Endodermal cell (in vitro differentiated cells): Measurements from ENCODE around the gene GTF2IRD1. TPM values are rescaled to one million over a fixed set of nuclear protein-coding genes. Genes with fewer than 3 reads are reported as not detected.

ENCODE experiments used
- DNase-seq: peaks from one replicate; pipeline ENCODE4 v3.0.0-alpha.2; 2017
- H3K27ac ChIP-seq: 2 replicates; pipeline ENCODE4 v1.5.1; 2013; ENCODE audit warnings: mild to moderate bottlenecking, low read depth, low read length, moderate library complexity
- H3K27me3 ChIP-seq: 2 replicates; pipeline ENCODE4 v1.6.1; 2013; ENCODE audit warnings: mild to moderate bottlenecking, low read length, moderate library complexity; ENCODE audit not compliant: insufficient read depth, control insufficient read depth, poor library complexity, severe bottlenecking
- H3K36me3 ChIP-seq: 2 replicates; pipeline ENCODE4 v1.7.0; 2013; ENCODE audit warnings: mild to moderate bottlenecking, low read length, moderate library complexity; ENCODE audit not compliant: control insufficient read depth, insufficient read depth
- H3K4me1 ChIP-seq: one replicate; pipeline ENCODE4 v1.7.0; 2013; ENCODE audit warnings: low read length; ENCODE audit not compliant: control insufficient read depth, insufficient read depth
- H3K4me3 ChIP-seq: 2 replicates; pipeline ENCODE4 v1.5.1; 2013; ENCODE audit warnings: mild to moderate bottlenecking, low read length, moderate library complexity
- H3K9ac ChIP-seq: 2 replicates; pipeline ENCODE4 v1.6.1; 2013; ENCODE audit warnings: mild to moderate bottlenecking, low read length, moderate library complexity; ENCODE audit not compliant: poor library complexity, severe bottlenecking; ENCODE audit errors: extremely low read depth
- H3K9me3 ChIP-seq: 2 replicates; pipeline ENCODE4 v1.6.1; 2013; ENCODE audit warnings: mild to moderate bottlenecking, low read length, moderate library complexity; ENCODE audit not compliant: control insufficient read depth
- H3K27ac Mint-ChIP-seq: 2 replicates; pipeline ENCODE4 v1.8.0; 2020; ENCODE audit warnings: mixed read lengths
- H3K27me3 Mint-ChIP-seq: 2 replicates; pipeline ENCODE4 v1.8.0; 2021; ENCODE audit warnings: mild to moderate bottlenecking, mixed read lengths; ENCODE audit not compliant: insufficient read depth
- H3K36me3 Mint-ChIP-seq: 2 replicates; pipeline ENCODE4 v1.8.0; 2020; ENCODE audit warnings: low read depth, mixed read lengths
- H3K4me1 Mint-ChIP-seq: 2 replicates; pipeline ENCODE4 v1.8.0; 2020; ENCODE audit warnings: mixed read lengths
- H3K4me3 Mint-ChIP-seq: 2 replicates; pipeline ENCODE4 v1.8.0; 2020; ENCODE audit warnings: mild to moderate bottlenecking, moderate library complexity, mixed read lengths
- H3K9me3 Mint-ChIP-seq: 2 replicates; pipeline ENCODE4 v1.8.0; 2020; ENCODE audit warnings: mild to moderate bottlenecking, mixed read lengths
- WGBS, 2 experiments: methylation state at CpG; one replicate each; pipeline versions ENCODE4 v1.1.5 to v1.1.7; 2013; ENCODE audit warnings: missing lambda C conversion rate in 2 of 2, mixed read lengths in 1 of 2; ENCODE audit not compliant: insufficient coverage in 1 of 2, insufficient read length in 1 of 2; 5-methylcytosine and 5-hydroxymethylcytosine counted together
- total RNA-seq, 2 donors: library from RNA; stranded (reverse); fragmentation: NEBNext Ultra II Directional in 1 of 2; extraction: Animal tissue kit (Norgen Biotek cat#: 25700) in 1 of 2; gene quantifications; 2 replicates in 1 of 2; 3 replicates in 1 of 2; pipeline ENCODE4 v1.2.1, GENCODE V29; 2021
- TF ChIP-seq, protein P1 (sequence below): fragments of 200-600 bp; sonication (generic); conservative IDR thresholded peaks from 2 replicates; pipeline ENCODE4 v1.5.0; 2021; ENCODE audit warnings: antibody characterized with exemption, mild to moderate bottlenecking

GTF2IRD1 gene
- total RNA-seq, 2 donors from 2014 or later, result 54.8 to 84.4 TPM

DNA sequence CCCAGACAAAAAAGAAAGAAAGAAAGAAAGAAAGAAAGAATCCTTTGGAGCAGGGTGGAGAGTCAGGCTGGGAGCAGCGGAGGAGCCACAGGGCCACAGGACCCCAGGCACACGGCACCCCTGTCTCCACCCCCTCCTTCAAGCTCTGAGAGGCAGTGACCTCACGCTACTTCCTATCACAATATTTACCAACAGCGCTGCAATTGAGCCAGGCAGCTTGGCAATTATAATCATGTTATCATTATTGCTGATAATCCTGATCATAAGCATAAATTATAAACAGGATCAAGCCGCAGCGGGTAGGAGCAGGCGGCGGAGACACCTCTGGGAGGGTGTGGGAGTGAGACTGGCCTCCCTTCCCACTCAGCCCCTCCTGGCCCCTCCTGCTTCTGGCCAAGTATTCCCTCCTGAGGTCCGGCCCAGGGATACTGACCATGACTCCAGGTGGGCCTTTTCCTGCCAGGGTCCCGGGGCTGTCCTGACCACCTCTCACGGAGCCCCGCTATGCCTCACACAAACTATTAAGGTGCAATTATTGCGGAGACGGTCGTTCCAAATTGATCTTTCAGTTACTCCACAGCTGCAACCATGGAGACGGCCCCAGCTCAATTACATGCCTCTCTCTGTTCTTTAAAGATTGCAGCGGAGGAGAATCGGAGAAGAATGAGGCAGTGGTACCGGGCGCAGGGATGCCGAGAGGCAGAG is 10.0 kb upstream of the GTF2IRD1 start:
- DNase-seq, result no peak

DNA sequence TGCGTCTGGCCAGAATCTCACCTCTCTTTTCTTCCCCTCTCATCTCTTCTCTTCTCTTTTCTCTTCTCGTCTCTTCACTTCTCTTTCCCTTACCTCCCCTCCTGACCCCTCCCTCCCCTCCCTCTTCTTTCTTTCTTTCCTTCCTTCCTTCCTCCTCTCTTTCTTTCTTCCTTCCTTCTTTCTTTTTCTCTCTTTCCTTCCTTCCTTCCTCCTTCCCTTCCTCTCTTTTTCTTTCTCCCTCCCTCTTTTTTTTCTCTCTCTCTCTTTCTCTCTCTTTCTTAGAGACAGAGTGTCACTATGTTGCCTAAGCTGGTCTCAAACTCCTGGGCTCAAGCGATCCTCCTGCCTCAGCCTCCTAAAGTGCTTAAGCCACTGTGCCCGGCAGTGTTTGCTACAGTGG is 4.6 kb upstream of the GTF2IRD1 start:
- Mint-ChIP-seq H3K4me3 (no peak overlapping the region), H3K36me3 (no peaks in the 10 kb centered on the region), H3K27ac (no peak overlapping the region), H3K4me1 (no peaks in the 10 kb centered on the region), H3K27me3 (no peaks in the 10 kb centered on the region), H3K9me3 (peaks cover 7% of the 10 kb centered on the region)
- Histone ChIP-seq H3K36me3 (no peaks in the 10 kb centered on the region), H3K27ac (no peak overlapping the region), H3K4me3 (no peak overlapping the region), H3K27me3 (no peaks in the 10 kb centered on the region), H3K4me1 (no peaks in the 10 kb centered on the region), H3K9me3 (peaks cover 6% of the 10 kb centered on the region), H3K9ac (no peak overlapping the region)
- DNase-seq, result no peak
- WGBS, 2 experiments, result 84 to 96% methylated on average over 4 of the region's 4 CpGs
- TF ChIP-seq, protein P1, sequence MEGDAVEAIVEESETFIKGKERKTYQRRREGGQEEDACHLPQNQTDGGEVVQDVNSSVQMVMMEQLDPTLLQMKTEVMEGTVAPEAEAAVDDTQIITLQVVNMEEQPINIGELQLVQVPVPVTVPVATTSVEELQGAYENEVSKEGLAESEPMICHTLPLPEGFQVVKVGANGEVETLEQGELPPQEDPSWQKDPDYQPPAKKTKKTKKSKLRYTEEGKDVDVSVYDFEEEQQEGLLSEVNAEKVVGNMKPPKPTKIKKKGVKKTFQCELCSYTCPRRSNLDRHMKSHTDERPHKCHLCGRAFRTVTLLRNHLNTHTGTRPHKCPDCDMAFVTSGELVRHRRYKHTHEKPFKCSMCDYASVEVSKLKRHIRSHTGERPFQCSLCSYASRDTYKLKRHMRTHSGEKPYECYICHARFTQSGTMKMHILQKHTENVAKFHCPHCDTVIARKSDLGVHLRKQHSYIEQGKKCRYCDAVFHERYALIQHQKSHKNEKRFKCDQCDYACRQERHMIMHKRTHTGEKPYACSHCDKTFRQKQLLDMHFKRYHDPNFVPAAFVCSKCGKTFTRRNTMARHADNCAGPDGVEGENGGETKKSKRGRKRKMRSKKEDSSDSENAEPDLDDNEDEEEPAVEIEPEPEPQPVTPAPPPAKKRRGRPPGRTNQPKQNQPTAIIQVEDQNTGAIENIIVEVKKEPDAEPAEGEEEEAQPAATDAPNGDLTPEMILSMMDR, result no peak

More for the DNA sequence above, 10.0 kb upstream of the GTF2IRD1 start:
- H3K4me3 ChIP-seq, result no peak overlapping the region
- H3K27ac ChIP-seq, result peak overlapping the region; percentile 77
- no peaks in the 10 kb centered on the region for H3K4me1 ChIP-seq
- H3K36me3 Mint-ChIP-seq, result no peaks in the 10 kb centered on the region
- 87 to 90% methylated on average over 14 to 21 of the region's 21 CpGs for WGBS, 2 experiments
- H3K4me1 Mint-ChIP-seq, result no peaks in the 10 kb centered on the region
- peaks cover 8% of the 10 kb centered on the region for H3K9me3 Mint-ChIP-seq
- H3K4me3 Mint-ChIP-seq, result no peak overlapping the region
- H3K27me3 ChIP-seq, result no peaks in the 10 kb centered on the region
- TF ChIP-seq, protein P1, result no peak
- no peaks in the 10 kb centered on the region for H3K36me3 ChIP-seq
- H3K27ac Mint-ChIP-seq, result no peak overlapping the region
- H3K9me3 ChIP-seq, result peaks cover 4% of the 10 kb centered on the region
- no peaks in the 10 kb centered on the region for H3K27me3 Mint-ChIP-seq
- no peak overlapping the region for H3K9ac ChIP-seq

DNA sequence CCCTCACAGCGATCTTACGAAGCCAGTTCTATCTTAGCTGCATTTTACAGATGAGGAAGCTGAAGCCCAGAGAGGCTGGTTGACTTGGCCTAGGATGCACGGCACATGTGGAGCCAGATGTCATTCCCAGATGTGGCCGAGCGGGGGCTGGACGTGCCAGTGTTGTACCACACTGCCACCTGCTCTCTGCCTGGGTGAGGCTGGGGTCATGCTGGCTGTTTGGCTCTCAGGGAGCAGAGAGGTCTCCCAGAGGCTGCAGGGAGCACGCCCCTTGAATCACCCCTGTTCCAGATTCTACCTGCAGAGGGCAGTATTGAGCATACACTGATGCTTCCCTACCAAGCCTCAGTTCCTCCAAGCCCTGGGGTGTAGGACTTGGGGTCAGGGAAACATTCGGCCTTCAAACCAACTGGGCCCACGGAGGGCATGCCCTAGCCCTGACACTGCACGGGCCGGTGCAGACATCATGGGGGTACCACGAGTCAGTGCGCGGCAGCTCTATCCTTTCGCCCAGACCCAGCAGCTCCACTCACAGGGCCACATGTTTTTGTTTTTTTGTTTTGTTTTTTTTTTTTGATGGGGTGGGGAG is 3.8 kb upstream of the GTF2IRD1 start:
- peaks cover 6% of the 10 kb centered on the region for H3K9me3 ChIP-seq
- Mint-ChIP-seq H3K9me3 (peaks cover 7% of the 10 kb centered on the region), H3K4me3 (no peak overlapping the region), H3K4me1 (peaks cover under 1% of the 10 kb centered on the region), H3K27me3 (no peaks in the 10 kb centered on the region), H3K36me3 (no peaks in the 10 kb centered on the region), H3K27ac (no peak overlapping the region)
- no peak overlapping the region for H3K27ac ChIP-seq
- TF ChIP-seq, protein P1, result peak; percentile 92
- 63 to 78% methylated on average over 8 to 15 of the region's 15 CpGs for WGBS, 2 experiments
- no peaks in the 10 kb centered on the region for H3K4me1 ChIP-seq
- H3K9ac ChIP-seq, result no peak overlapping the region
- no peaks in the 10 kb centered on the region for H3K36me3 ChIP-seq
- no peaks in the 10 kb centered on the region for H3K27me3 ChIP-seq
- DNase-seq, result peak; percentile 94
- no peak overlapping the region for H3K4me3 ChIP-seq
